Mammary epithelial cell (primary cell): Measurements from ENCODE around the gene ZNRD2.

Experiments used
- EZH2 ChIP-seq: IDR thresholded peaks from 2 replicates; pipeline ENCODE4 v1.6.1; 2012; ENCODE audit warnings: low read length, inconsistent platforms, borderline replicate concordance
- TF ChIP-seq, protein P1 (sequence below), 2 donors: IDR thresholded peaks in 1 of 2; conservative IDR thresholded peaks in 1 of 2; 2 replicates each; pipeline ENCODE4 v1.5.1; 2011 to 2012; ENCODE audit warnings: inconsistent platforms in 2 of 2, low read length in 2 of 2, mild to moderate bottlenecking in 2 of 2, control low read depth in 1 of 2, low read depth in 1 of 2; ENCODE audit not compliant: insufficient read depth in 1 of 2; ENCODE audit errors: extremely low read depth in 1 of 2

DNA sequence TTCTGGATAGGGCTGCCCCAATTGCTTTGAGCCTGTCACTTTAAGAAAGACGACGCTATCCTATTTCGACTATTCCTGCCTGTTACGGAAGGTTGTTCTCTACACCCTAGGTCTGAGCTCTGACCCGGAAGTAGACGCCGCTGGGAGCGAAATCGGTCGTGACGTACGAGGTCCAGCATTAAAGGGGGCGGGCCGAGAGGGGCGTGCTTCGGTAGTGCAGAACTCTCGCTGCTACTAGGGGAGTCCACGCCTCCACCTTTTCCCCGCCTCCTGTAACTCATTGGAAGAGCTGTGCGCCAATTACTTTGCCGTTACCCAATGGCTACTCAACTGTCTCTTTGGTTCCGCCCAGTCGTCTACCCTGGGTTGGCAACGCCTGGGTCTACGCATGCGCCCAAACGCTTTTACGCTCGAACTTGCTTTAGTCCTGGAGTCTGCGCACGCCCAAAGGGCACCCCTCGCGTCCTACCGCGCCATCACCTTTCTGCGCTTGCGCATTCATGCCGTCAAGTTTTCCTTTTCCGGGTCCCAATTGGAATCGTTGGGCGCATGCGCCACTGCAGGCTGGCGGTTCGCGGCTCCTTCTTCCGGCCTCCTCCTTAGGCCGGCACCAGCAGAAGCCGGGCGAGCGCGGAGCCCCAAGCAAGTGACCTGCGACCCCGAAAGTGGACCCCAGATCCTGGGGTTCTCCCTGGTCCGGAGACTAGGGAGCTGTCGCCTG is 45.1 kb downstream of the ZNRD2 start, which contains the start of gene PCNX3:
- TF ChIP-seq, protein P1, sequence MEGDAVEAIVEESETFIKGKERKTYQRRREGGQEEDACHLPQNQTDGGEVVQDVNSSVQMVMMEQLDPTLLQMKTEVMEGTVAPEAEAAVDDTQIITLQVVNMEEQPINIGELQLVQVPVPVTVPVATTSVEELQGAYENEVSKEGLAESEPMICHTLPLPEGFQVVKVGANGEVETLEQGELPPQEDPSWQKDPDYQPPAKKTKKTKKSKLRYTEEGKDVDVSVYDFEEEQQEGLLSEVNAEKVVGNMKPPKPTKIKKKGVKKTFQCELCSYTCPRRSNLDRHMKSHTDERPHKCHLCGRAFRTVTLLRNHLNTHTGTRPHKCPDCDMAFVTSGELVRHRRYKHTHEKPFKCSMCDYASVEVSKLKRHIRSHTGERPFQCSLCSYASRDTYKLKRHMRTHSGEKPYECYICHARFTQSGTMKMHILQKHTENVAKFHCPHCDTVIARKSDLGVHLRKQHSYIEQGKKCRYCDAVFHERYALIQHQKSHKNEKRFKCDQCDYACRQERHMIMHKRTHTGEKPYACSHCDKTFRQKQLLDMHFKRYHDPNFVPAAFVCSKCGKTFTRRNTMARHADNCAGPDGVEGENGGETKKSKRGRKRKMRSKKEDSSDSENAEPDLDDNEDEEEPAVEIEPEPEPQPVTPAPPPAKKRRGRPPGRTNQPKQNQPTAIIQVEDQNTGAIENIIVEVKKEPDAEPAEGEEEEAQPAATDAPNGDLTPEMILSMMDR (conservative IDR thresholded peaks at IDR 0.05 in 1 of 2, IDR thresholded peaks at IDR 0.05 in 1 of 2; ENCODE audit: extremely low read depth in 1 of 2, insufficient read depth in 1 of 2, low read depth in 1 of 2, low read length in 2 of 2), result no peak
- no peak for TF ChIP-seq EZH2
